ENCODE results near the gene CARD11.

Gene CARD11

DNA sequence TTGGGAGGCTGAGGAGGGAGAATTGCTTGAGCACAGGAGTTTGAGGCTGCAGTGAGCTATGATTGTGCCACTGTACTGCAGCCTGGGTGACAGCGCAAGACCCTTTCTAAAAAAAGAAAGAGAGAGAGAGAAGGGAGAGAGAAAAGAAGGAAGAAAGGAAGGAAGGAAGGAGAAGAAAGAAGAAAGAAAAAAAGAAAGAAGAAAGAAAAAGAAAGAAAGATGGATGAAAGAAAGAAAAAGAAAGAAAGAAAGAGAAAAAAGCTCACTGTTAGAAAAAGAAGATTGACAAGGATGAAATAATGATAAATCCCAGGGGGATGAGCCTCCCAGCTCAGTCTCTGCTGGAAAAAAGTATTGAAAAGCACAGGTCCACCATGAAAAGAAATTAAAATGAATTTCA is 22.8 kb upstream of the CARD11 start:
- no peak overlapping the region for H3K4me3 ChIP-seq (ENCODE audit: low read length)
- DNase-seq (ENCODE audit: low read depth) = no peak
- TF ChIP-seq, protein P1, sequence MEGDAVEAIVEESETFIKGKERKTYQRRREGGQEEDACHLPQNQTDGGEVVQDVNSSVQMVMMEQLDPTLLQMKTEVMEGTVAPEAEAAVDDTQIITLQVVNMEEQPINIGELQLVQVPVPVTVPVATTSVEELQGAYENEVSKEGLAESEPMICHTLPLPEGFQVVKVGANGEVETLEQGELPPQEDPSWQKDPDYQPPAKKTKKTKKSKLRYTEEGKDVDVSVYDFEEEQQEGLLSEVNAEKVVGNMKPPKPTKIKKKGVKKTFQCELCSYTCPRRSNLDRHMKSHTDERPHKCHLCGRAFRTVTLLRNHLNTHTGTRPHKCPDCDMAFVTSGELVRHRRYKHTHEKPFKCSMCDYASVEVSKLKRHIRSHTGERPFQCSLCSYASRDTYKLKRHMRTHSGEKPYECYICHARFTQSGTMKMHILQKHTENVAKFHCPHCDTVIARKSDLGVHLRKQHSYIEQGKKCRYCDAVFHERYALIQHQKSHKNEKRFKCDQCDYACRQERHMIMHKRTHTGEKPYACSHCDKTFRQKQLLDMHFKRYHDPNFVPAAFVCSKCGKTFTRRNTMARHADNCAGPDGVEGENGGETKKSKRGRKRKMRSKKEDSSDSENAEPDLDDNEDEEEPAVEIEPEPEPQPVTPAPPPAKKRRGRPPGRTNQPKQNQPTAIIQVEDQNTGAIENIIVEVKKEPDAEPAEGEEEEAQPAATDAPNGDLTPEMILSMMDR (conservative IDR thresholded peaks at IDR 0.05; ENCODE audit: low read depth, low read length) = no peak

DNA sequence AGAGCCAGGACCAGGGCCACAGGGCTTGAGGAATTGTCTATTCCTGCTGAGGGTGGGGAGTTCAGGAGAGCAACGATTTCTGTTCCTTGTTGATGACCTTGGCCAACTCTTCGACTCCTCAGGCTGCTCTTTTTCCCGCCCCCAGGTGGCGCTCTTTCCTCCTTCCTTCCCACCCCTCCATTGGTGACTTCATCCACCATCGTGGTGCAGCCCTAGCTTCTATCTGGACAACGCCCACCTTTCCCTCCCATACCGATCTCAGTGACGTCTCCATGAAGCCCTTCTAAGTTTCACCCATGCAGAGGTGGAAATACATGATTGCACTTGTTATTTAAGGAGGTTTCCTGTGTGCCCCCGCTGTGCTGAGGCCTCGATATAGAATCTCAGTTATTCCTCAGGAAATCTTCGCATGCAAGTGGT is 22.1 kb upstream of the CARD11 start:
- no peak for DNase-seq (ENCODE audit: low read depth)
- TF ChIP-seq, protein P1 (conservative IDR thresholded peaks at IDR 0.05; ENCODE audit: low read depth, low read length) = peak; percentile 48
- no peak overlapping the region for H3K4me3 ChIP-seq (ENCODE audit: low read length)

DNA sequence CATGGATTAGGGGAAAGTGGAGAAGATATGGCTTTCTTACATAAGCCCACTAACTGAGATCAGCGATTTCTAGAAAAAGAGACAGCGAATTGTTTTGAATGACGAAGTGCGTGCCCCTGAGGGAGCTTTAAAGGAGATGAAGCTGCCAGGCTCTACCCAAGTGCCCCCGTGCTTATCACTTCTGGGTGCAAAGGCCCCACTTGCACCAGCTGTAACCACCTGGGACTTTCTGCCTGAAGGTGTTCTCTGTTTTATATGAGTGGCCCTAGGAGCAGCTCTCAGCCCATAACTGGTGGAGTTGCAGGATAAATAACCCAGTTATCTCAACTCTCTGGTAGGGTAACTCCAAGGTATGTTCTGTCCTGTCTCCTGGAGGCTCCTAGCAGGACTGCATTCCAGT is 20.4 kb upstream of the CARD11 start:
- no peak for DNase-seq (ENCODE audit: low read depth)
- no peak overlapping the region for H3K4me3 ChIP-seq (ENCODE audit: low read length)
- TF ChIP-seq, protein P1 (conservative IDR thresholded peaks at IDR 0.05; ENCODE audit: low read depth, low read length) = no peak

DNA sequence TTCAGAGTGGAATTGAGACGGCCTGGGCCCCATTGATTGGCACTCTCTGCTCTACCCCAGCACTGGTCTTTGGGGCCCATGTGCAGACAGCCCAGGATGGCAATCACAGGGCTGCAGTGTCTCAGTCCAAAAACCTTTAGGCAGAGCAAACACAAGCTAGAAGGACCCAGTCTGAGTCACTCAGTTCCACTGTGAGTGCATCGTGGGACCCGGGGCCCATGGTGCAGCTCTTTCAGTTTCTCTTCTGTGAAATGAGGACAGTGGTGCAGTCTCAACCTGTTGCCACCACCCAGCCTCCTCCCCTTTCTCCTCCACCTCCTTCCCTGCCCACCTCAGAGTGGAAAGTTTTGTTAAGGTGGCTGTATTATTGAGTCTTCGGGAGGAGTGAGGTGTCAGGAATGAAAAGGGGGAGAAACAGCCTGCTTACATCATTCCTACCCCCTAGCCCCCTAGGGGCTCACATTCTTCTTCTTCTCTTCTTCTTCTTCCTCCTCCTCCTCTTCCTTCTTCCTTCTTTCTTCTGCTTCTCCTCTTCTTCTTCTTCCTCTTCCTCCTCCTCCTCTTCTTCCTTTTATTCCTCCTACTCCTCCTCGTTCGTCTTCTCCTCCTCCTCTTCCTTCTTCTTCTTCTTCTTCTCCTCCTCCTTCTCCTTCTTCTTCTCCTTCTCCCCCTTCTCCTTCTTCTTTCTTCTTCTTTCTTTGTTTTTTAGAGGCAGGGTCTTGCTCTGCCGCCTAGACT is 19.5 kb upstream of the CARD11 start:
- TF ChIP-seq, protein P1 (conservative IDR thresholded peaks at IDR 0.05; ENCODE audit: low read depth, low read length) = no peak
- no peak for DNase-seq (ENCODE audit: low read depth)
- H3K4me3 ChIP-seq (ENCODE audit: low read length) = no peak overlapping the region

DNA sequence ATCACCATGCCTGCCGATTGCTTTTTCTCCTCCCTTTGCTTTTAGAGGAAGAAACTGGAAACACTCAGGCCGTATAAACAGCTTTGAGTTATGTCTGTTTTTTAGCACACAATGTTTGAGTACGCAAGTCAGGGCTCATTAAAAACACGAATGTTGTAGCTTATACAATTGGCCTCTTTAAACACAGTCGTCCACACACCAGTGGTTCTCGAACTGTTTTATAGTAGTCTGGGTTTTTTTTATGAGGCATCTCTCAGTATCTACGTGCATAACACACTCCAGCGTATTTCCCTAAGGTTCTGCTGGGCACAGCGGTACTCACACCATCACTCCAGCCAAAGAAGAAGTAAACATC is 13.4 kb upstream of the CARD11 start:
- no peak overlapping the region for H3K4me3 ChIP-seq (ENCODE audit: low read length)
- no peak for DNase-seq (ENCODE audit: low read depth)
- TF ChIP-seq, protein P1 (conservative IDR thresholded peaks at IDR 0.05; ENCODE audit: low read depth, low read length) = no peak

DNA sequence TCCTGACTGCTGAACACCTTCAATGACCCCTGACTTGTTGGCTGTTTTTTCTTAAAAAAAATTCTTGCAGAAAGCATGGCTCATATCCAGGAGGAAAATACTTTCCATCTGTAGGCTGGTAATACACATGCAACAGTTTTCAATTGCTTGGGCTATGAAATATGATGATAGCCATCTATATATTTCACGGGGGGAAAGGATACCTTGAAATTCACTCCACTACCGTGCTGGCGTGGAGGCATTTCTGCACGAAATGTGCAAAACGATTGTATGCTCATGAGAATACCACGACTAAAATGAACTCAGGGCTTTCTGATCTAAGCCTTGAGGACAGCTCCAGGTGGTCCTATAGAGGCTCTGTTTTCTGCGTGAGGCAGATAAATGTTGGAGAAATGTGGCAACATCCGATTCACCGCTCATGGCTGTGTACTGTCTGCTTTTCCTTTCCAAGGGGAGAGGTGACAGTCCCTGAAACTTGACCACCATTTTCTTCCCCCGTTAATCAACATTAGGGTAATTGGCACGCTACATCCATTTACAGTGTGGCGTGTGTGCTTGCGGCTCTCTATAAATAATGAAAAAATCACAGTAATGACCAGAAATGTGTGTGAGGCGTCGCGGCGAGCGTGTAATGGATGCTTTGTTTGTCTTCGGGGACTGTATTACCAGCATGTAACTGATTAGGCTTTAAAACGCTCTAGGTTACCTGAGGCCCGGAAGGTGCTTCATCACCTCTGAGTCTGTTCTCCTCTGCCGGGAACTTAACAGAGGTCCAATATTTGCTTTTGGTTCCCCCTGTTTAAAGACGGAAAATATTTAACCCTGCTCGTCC is 12.8 kb upstream of the CARD11 start:
- DNase-seq (ENCODE audit: low read depth) = no peak
- H3K4me3 ChIP-seq (ENCODE audit: low read length) = no peak overlapping the region
- TF ChIP-seq, protein P1 (conservative IDR thresholded peaks at IDR 0.05; ENCODE audit: low read depth, low read length) = no peak

DNA sequence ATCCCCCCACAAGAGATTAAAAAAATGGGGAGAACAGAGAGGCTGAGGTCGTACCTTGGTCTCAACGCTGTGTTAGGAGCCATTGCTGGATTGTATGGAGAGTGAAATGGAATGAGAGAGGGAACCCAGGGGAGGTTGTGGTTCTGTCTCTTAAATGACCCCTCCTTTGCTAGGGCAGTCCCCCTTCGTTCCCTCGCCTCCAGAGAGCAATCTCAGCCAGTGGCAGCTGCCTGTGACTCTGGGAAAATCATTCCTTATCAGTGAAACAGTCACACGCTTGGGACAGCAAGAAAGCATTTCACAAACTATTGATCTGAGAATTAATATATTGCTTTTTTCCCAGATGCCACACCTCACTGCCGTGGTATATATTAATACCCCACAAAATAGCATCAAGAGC is 12.0 kb upstream of the CARD11 start:
- no peak overlapping the region for H3K4me3 ChIP-seq (ENCODE audit: low read length)
- TF ChIP-seq, protein P1 (conservative IDR thresholded peaks at IDR 0.05; ENCODE audit: low read depth, low read length) = no peak
- DNase-seq (ENCODE audit: low read depth) = no peak
